Right lobe of liver (tissue), 4 donors: ENCODE results near the gene MACROD1.

Experiments
- POLR2A ChIP-seq: fragments of 450-650 bp; IDR thresholded peaks from one replicate; pipeline ENCODE4 v1.6.1; 2017; ENCODE audit warnings: antibody characterized with exemption, mild to moderate bottlenecking
- TF ChIP-seq, protein P1 (sequence below), 4 donors: fragments of 200-600 bp in 3 of 4; fragments of 450-650 bp in 1 of 4; IDR thresholded peaks; one replicate each; pipeline versions ENCODE4 v1.5.1 to v1.8.0; 2016 to 2022; ENCODE audit warnings: antibody characterized with exemption in 4 of 4, mild to moderate bottlenecking in 2 of 4
- donor health status: DM: no; HTN: no; CAD: no.
- donor health status: DM: no; HTN: no; CAD: no.
- donor health status: DM: no; HTN: yes; CAD: no.

DNA sequence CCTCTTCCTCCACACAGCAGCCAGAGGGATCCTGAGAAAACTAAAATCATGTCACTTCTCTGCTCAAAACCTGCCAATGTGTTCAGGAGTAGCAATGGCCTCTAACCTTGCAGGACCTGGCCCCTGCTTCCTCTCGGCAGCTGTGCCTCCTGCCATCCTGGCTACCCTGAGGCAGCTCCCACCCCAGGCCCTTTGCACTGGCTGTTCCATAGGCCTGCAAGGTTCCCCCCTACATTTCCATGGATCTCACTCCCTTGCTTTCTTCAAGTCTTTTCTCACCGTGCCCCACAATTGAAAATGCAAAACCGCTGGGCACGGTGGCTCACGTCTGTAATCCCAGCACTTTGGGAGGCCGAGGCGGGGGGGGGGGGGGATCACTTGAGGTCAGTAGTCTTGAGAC, 18.0 kb upstream of the MACROD1 start:
- TF ChIP-seq POLR2A = no peak
- TF ChIP-seq, protein P1, sequence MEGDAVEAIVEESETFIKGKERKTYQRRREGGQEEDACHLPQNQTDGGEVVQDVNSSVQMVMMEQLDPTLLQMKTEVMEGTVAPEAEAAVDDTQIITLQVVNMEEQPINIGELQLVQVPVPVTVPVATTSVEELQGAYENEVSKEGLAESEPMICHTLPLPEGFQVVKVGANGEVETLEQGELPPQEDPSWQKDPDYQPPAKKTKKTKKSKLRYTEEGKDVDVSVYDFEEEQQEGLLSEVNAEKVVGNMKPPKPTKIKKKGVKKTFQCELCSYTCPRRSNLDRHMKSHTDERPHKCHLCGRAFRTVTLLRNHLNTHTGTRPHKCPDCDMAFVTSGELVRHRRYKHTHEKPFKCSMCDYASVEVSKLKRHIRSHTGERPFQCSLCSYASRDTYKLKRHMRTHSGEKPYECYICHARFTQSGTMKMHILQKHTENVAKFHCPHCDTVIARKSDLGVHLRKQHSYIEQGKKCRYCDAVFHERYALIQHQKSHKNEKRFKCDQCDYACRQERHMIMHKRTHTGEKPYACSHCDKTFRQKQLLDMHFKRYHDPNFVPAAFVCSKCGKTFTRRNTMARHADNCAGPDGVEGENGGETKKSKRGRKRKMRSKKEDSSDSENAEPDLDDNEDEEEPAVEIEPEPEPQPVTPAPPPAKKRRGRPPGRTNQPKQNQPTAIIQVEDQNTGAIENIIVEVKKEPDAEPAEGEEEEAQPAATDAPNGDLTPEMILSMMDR (IDR thresholded peaks at IDR 0.05) = no peak
